Heart left ventricle (tissue), 16 donors: ENCODE results near the gene APP. TPM values are rescaled to one million over a fixed set of nuclear protein-coding genes. Genes with fewer than 3 reads are reported as not detected.
"Not testable (repeated sequence)": the region's sequence is repeated elsewhere in the genome, so short reads cannot be mapped to it uniquely, and the experiment has no call there.

Experiments
- ATAC-seq, 4 donors: fragments of 200-7000 bp; cut with Tn5 transposase; one replicate each; pipeline ENCODE4 v1.9.1; 2020 to 2022; ENCODE audit warnings: moderate library complexity in 4 of 4, mild to moderate bottlenecking in 3 of 4, moderate number of reproducible peaks in 1 of 4
- DNase-seq, 5 donors: peaks; one replicate each; pipeline ENCODE4 v3.0.0-alpha.2; 2020
- H3K27ac ChIP-seq, 12 donors: fragments of 200-600 bp; sonication (generic) in 4 of 12; one replicate each; pipeline versions ENCODE4 v1.5.0 to v1.8.0; 2016 to 2022; ENCODE audit warnings: mild to moderate bottlenecking in 2 of 12
- H3K27me3 ChIP-seq, 9 donors: fragments of 200-600 bp; sonication (generic) in 2 of 9; one replicate each; pipeline versions ENCODE4 v1.5.1 to v1.8.0; 2016 to 2022; ENCODE audit warnings: mild to moderate bottlenecking in 3 of 9
- H3K36me3 ChIP-seq, 9 donors: fragments of 200-600 bp; sonication (generic) in 2 of 9; one replicate each; pipeline versions ENCODE4 v1.5.0 to v1.8.0; 2018 to 2022; ENCODE audit warnings: mild to moderate bottlenecking in 2 of 9
- H3K4me1 ChIP-seq, 12 donors: fragments of 200-600 bp; sonication (generic) in 4 of 12; one replicate each; pipeline versions ENCODE4 v1.5.0 to v1.8.0; 2016 to 2022; ENCODE audit warnings: mild to moderate bottlenecking in 3 of 12
- H3K4me3 ChIP-seq, 12 donors: fragments of 200-600 bp; sonication (generic) in 4 of 12; one replicate each; pipeline versions ENCODE4 v1.5.0 to v1.8.0; 2017 to 2022; ENCODE audit warnings: mild to moderate bottlenecking in 9 of 12, moderate library complexity in 4 of 12
- H3K9me3 ChIP-seq, 12 donors: fragments of 200-600 bp; sonication (generic) in 4 of 12; one replicate each; pipeline versions ENCODE4 v1.5.0 to v1.8.0; 2016 to 2022; ENCODE audit warnings: mild to moderate bottlenecking in 1 of 12
- CTCF ChIP-seq, 12 donors: fragments of 200-600 bp; sonication (generic) in 4 of 12; IDR thresholded peaks; one replicate each; pipeline versions ENCODE4 v1.5.0 to v1.8.0; 2018 to 2022; ENCODE audit warnings: antibody characterized with exemption in 12 of 12, mild to moderate bottlenecking in 5 of 12
- POLR2A ChIP-seq, 2 donors: fragments of 450-650 bp; IDR thresholded peaks; one replicate each; pipeline ENCODE4 v1.6.1; 2017; ENCODE audit warnings: antibody characterized with exemption in 2 of 2, mild to moderate bottlenecking in 2 of 2, moderate library complexity in 2 of 2
- WGBS, 4 donors: extraction: QIAGEN DNeasy Blood & Tissue Kit in 2 of 4; methylation state at CpG; one replicate each; pipeline versions ENCODE4 v1.1.5 to v1.1.7; 2013 to 2018; 5-methylcytosine and 5-hydroxymethylcytosine counted together
- intact Hi-C, 10 donors: fragments of 100-400 bp; cut with DNase I; formaldehyde crosslinking; loops; one replicate each; pipeline versions ENCODE4 v1.11.1 to v1.14.2; 2022
- polyA plus RNA-seq, 2 donors: library from polyadenylated mRNA; stranded (reverse); fragments of 200-250 nt; gene quantifications; one replicate each; pipeline ENCODE4 v1.2.3, GENCODE V29; 2013
- total RNA-seq, 9 donors: library from RNA; depleted of rRNA in 2 of 9; stranded (reverse); fragments of >200 nt in 2 of 9; fragmentation: NEBNext Ultra II Directional in 3 of 9; extraction: Animal tissue kit (Norgen Biotek cat#: 25700) in 3 of 9; gene quantifications; one replicate each; pipeline versions ENCODE4 v1.1.0 to v1.2.4, GENCODE V29; 2016 to 2023
- donor health status: ischemic (EF 13 %, LVEDD 7.1; RV severe dilation, severe dysfunction).
- donor health status: healthy with polysubstance abuse.
- donor health status: DM: no; HTN: yes; CAD: no.
- donor health status: DM: no; HTN: no; CAD: no.
- donor health status: ischemic (EF 25% LVEDD 6.9; RV normal size, moderate dysfunction).
- donor health status: ischemic (EF 25% LVEDD 5.7; RV mildly dilated, moderate dysfunction).
- donor health status: healthy.
- donor health status: DM: yes; HTN: yes; CAD: no.
- donor health status: ischemic (EF 35%, LVEDD 5.7; RV mildly dilated, moderate dysfunction).
- donor health status: nonischemic (EF 11% LVEDD 7.7; RV severe dilation, severe dysfunction).
- donor health status: DM: yes; HTN: yes; CAD: no.
- donor health status: PGD.
- donor health status: ischemic (EF 29% LVEDD 5.4; RV normal size, mild dysfunction).
- donor health status: nonischemic (EF 23%, LVEDD 6.1; RV moderate dilation, normal function).

APP gene
- total and polyA plus RNA-seq, 11 donors = 103 to 467 (median 373) TPM

- TF ChIP-seq CTCF (IDR thresholded peaks at IDR 0.05) (peak in 2 of 12 donors; percentile 11 to 22), POLR2A (IDR thresholded peaks at IDR 0.05) (no peak)
- Histone ChIP-seq H3K9me3 (no peaks in the 10 kb centered on the region), H3K27me3 (no peaks in the 10 kb centered on the region), H3K36me3 (peaks cover 0 to 10% (median 0%) of the 10 kb centered on the region in 9 donors), H3K4me1 (peaks cover 0 to 36% (median 5%) of the 10 kb centered on the region in 12 donors), H3K4me3 (no peak overlapping the region), H3K27ac (no peak overlapping the region)
- ATAC-seq (no peak), DNase-seq (no peak)
- intact Hi-C loops = no loop called here
- 79 to 86% (median 84%) methylated on average over 2 of the region's 2 CpGs for WGBS, 4 donors
Measured at GRCh38 chr21:26032263-26032662, 138.3 kb downstream of the APP start.

DNA sequence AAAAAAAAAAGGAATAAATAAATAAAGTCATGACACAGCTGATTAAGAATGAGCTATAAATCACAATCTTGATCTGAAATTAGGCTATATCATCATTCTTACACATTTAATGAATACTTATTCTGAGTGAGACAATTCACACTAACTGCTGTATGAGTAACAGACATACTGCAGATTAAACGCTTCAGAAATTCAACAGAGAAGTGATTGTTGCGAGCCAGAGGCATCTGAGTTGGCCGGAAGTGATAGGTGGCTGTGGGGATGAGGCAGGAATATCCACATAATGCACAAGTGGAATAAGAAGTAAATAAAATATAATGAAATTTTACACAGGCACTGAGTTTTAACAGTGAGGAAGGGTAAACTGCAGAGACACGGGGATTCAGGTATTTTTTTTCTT lies 142.4 kb downstream of the APP start:
- Histone ChIP-seq H3K4me3 (no peak overlapping the region), H3K9me3 (no peaks in the 10 kb centered on the region), H3K27me3 (no peaks in the 10 kb centered on the region), H3K27ac (no peak overlapping the region), H3K36me3 (peaks cover 0 to 7% (median 0%) of the 10 kb centered on the region in 9 donors), H3K4me1 (peaks cover 0 to 34% (median 5%) of the 10 kb centered on the region in 12 donors)
- DNase-seq (no peak), ATAC-seq (no peak)
- intact Hi-C loops = loop anchor here in 1 of 10 donors (10.0 kb wide), 1 partner anchor 137 kb away; no protein-coding TSS in a partner anchor
- WGBS, 4 donors = 81 to 92% (median 87%) methylated on average over 4 of the region's 4 CpGs
- TF ChIP-seq POLR2A (IDR thresholded peaks at IDR 0.05) (no peak), CTCF (IDR thresholded peaks at IDR 0.05) (no peak)

DNA sequence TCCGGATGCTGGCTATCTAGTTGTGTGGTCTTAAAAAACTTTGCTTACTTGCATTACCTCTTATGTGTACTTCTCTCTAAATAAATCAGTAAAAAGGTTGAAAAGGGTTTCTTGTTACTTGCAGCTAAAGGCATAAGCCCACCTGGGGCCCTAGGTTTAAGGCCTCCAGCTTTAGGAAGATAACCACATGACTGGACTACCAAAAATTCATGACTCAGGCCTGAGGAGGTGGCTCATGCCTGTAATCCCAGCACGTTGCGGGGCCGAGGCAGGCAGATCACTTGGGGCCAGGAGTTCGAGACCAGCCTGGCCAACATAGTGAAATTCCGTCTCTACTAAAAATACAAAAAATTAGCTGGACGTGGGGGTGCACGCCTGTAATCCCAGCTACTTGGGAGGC lies 142.9 kb downstream of the APP start:
- Histone ChIP-seq H3K4me1 (peaks cover 0 to 34% (median 5%) of the 10 kb centered on the region in 12 donors), H3K36me3 (peaks cover 0 to 3% (median 0%) of the 10 kb centered on the region in 9 donors), H3K9me3 (no peaks in the 10 kb centered on the region), H3K27ac (peak overlapping the region in 1 of 12 donors; percentile 38), H3K4me3 (no peak overlapping the region), H3K27me3 (no peaks in the 10 kb centered on the region)
- intact Hi-C loops = loop anchor here in 1 of 10 donors (10.0 kb wide), 1 partner anchor 137 kb away; no protein-coding TSS in a partner anchor
- TF ChIP-seq CTCF (IDR thresholded peaks at IDR 0.05) = no peak
- TF ChIP-seq POLR2A (IDR thresholded peaks at IDR 0.05) = no peak
- WGBS, 4 donors = 91 to 98% (median 96%) methylated on average over 8 of the region's 8 CpGs
- no peak for ATAC-seq
- DNase-seq = no peak

GRCh38 chr21:26025536-26026512 lies 144.7 kb downstream of the APP start:
- Histone ChIP-seq H3K4me3 (no peak overlapping the region), H3K27me3 (no peaks in the 10 kb centered on the region), H3K36me3 (peaks cover 0 to 18% (median 10%) of the 10 kb centered on the region in 9 donors), H3K4me1 (peaks cover 0 to 34% (median 5%) of the 10 kb centered on the region in 12 donors), H3K27ac (peak overlapping the region in 1 of 12 donors; percentile 1), H3K9me3 (no peaks in the 10 kb centered on the region)
- WGBS, 4 donors = 67 to 78% (median 73%) methylated on average over 9 of the region's 9 CpGs
- ATAC-seq (no peak), DNase-seq (no peak)
- TF ChIP-seq CTCF (IDR thresholded peaks at IDR 0.05) (no peak), POLR2A (IDR thresholded peaks at IDR 0.05) (no peak)
- intact Hi-C loops = loop anchor here in 1 of 10 donors (10.0 kb wide), 1 partner anchor 139 kb away; no protein-coding TSS in a partner anchor

- Histone ChIP-seq H3K4me1 (peaks cover 0 to 26% (median 5%) of the 10 kb centered on the region in 12 donors), H3K36me3 (peaks cover 0 to 26% (median 18%) of the 10 kb centered on the region in 9 donors)
- H3K27ac ChIP-seq, ATAC-seq, DNase-seq, H3K9me3 ChIP-seq, H3K4me3 ChIP-seq, H3K27me3 ChIP-seq: not testable (repeated sequence)
- intact Hi-C loops = loop anchor here in 1 of 10 donors (10.0 kb wide), 1 partner anchor 141 kb away; no protein-coding TSS in a partner anchor
- 93 to 98% (median 96%) methylated on average over 4 of the region's 4 CpGs for WGBS, 4 donors
Measured at GRCh38 chr21:26023406-26023805, 147.2 kb downstream of the APP start.

- H3K27ac ChIP-seq, H3K27me3 ChIP-seq, ATAC-seq, H3K4me3 ChIP-seq, DNase-seq, H3K9me3 ChIP-seq: not testable (repeated sequence)
- 95 to 99% (median 98%) methylated on average over 6 of the region's 6 CpGs for WGBS, 4 donors
- intact Hi-C loops = loop anchor here in 1 of 10 donors (10.0 kb wide), 1 partner anchor 142 kb away; no protein-coding TSS in a partner anchor
- peaks cover 0 to 22% (median 5%) of the 10 kb centered on the region in 12 donors for H3K4me1 ChIP-seq
- H3K36me3 ChIP-seq = peaks cover 0 to 28% (median 18%) of the 10 kb centered on the region in 9 donors
Measured at GRCh38 chr21:26022598-26023337, 147.8 kb downstream of the APP start.
